ENCODE results near the gene LSP1. TPM values are rescaled to one million over a fixed set of nuclear protein-coding genes. Genes with fewer than 3 reads are reported as not detected.

The LSP1 gene
- total and polyA plus RNA-seq, 7 donors = 8.7 to 80.2 (median 32.7) TPM

GRCh38 chr11:1868056-1868635, 15.3 kb downstream of the LSP1 start:
- Histone ChIP-seq H3K4me3 (peak overlapping the region in 2 of 4 donors; percentile 28 to 30), H3K36me3 (no peaks in the 10 kb centered on the region), H3K9me3 (no peaks in the 10 kb centered on the region), H3K27me3 (peaks cover 0 to 31% (median 22%) of the 10 kb centered on the region in 3 donors), H3K27ac (peak overlapping the region; percentile 37 to 84 (median 47)), H3K4me1 (peaks cover 0 to 53% (median 49%) of the 10 kb centered on the region in 4 donors)
- WGBS, 2 donors = 75 to 91% methylated on average over 14 of the region's 14 CpGs
- no peak for DNase-seq
- TF ChIP-seq EP300 (IDR thresholded peaks at IDR 0.05) (no peak), POLR2A (IDR thresholded peaks at IDR 0.05) (no peak), POLR2AphosphoS5 (IDR thresholded peaks at IDR 0.05) (no peak)
- TF ChIP-seq, protein P1, sequence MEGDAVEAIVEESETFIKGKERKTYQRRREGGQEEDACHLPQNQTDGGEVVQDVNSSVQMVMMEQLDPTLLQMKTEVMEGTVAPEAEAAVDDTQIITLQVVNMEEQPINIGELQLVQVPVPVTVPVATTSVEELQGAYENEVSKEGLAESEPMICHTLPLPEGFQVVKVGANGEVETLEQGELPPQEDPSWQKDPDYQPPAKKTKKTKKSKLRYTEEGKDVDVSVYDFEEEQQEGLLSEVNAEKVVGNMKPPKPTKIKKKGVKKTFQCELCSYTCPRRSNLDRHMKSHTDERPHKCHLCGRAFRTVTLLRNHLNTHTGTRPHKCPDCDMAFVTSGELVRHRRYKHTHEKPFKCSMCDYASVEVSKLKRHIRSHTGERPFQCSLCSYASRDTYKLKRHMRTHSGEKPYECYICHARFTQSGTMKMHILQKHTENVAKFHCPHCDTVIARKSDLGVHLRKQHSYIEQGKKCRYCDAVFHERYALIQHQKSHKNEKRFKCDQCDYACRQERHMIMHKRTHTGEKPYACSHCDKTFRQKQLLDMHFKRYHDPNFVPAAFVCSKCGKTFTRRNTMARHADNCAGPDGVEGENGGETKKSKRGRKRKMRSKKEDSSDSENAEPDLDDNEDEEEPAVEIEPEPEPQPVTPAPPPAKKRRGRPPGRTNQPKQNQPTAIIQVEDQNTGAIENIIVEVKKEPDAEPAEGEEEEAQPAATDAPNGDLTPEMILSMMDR (IDR thresholded peaks at IDR 0.05) = no peak
- intact Hi-C loops (cut with DNase I) = loop anchor here (10.0 kb wide), 2 partner anchors 437 to 537 kb away; partner anchors contain the start of genes C11orf21, TSPAN32 and TSSC4

- intact Hi-C loops (cut with DNase I) = loop anchor here (10.0 kb wide), 2 partner anchors 436 to 536 kb away; partner anchors contain the start of genes C11orf21, TSPAN32 and TSSC4
- Histone ChIP-seq H3K27ac (peak overlapping the region; percentile 39 to 84 (median 48)), H3K27me3 (peaks cover 0 to 31% (median 22%) of the 10 kb centered on the region in 3 donors), H3K9me3 (no peaks in the 10 kb centered on the region), H3K4me3 (peak overlapping the region in 3 of 4 donors; percentile 27 to 30 (median 28)), H3K36me3 (no peaks in the 10 kb centered on the region), H3K4me1 (peaks cover 0 to 47% (median 43%) of the 10 kb centered on the region in 4 donors)
- TF ChIP-seq POLR2A (IDR thresholded peaks at IDR 0.05) = no peak
- peak in 1 of 4 donors; percentile 7 for TF ChIP-seq POLR2AphosphoS5 (IDR thresholded peaks at IDR 0.05)
- no peak for TF ChIP-seq EP300 (IDR thresholded peaks at IDR 0.05)
- 64 to 65% methylated on average over 25 of the region's 25 CpGs for WGBS, 2 donors
- DNase-seq = no peak
These were observed 15.9 kb downstream of the LSP1 start for GRCh38 chr11:1868636-1869291.

DNA sequence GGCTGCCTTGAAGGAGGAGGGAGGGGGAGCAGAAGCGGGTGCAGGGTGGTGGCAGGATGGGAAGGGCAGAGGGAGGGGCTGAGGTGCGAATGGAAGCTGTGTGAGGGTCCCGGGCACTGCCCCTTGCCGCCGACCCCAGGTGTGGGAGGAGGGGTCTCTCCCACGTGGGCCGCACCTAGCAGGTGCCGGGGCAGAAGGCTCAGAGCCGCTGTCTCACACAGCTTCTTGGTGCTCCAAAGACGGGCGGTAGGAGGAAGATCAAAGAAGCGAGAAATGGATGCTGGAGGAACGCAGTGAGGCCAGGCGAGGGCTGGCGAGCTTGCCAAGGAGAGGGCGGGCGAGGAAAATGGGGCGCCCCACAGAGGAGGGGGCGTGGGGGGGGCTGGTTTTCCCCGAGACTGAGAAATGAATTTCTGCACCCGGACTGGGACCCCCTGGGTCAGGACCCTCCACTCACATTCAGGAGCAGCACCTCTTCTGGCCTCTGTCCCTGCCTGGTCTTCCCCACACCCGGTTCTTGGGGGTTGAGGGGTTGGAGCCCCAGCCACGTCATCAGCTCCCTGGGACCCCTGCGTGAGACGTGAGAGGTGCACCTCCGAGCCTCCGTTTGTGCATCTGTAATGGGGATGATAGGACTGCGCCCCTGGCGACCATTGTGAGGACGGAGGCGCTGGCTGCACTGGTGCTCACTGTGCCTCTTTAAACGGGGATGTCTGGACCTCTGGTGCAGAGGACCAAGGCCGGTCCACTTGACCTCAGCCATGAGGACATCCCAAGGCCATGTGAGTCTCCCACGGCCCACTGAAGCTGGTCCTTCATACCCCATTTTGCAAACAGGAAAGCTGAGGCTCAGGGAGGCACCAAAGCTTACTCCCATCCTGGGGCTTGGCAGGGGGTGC, 16.8 kb downstream of the LSP1 start:
- Histone ChIP-seq H3K4me3 (peak overlapping the region in 3 of 4 donors; percentile 27 to 30 (median 28)), H3K9me3 (no peaks in the 10 kb centered on the region), H3K4me1 (peaks cover 0 to 38% (median 34%) of the 10 kb centered on the region in 4 donors), H3K36me3 (no peaks in the 10 kb centered on the region), H3K27ac (peak overlapping the region; percentile 40 to 84 (median 48)), H3K27me3 (peaks cover 0 to 35% (median 22%) of the 10 kb centered on the region in 3 donors)
- TF ChIP-seq, protein P1 (IDR thresholded peaks at IDR 0.05) = no peak
- TF ChIP-seq POLR2AphosphoS5 (IDR thresholded peaks at IDR 0.05) = no peak
- WGBS, 2 donors = 41 to 66% methylated on average over 34 of the region's 34 CpGs
- intact Hi-C loops (cut with DNase I) = loop anchor here (10.0 kb wide), 2 partner anchors 435 to 535 kb away; partner anchors contain the start of genes C11orf21, TSPAN32 and TSSC4
- DNase-seq = no peak

GRCh38 chr11:1870326-1870696, 17.4 kb downstream of the LSP1 start:
- Histone ChIP-seq H3K27ac (peak overlapping the region; percentile 31 to 84 (median 40)), H3K9me3 (no peaks in the 10 kb centered on the region), H3K4me1 (peaks cover 0 to 32% (median 31%) of the 10 kb centered on the region in 4 donors), H3K36me3 (no peaks in the 10 kb centered on the region), H3K27me3 (peaks cover 0 to 37% (median 22%) of the 10 kb centered on the region in 3 donors), H3K4me3 (peak overlapping the region in 3 of 4 donors; percentile 27 to 30 (median 28))
- 63 to 77% methylated on average over 12 of the region's 12 CpGs for WGBS, 2 donors
- intact Hi-C loops (cut with DNase I) = no loop called here
- TF ChIP-seq, protein P1 (IDR thresholded peaks at IDR 0.05) = no peak
- TF ChIP-seq EP300 (IDR thresholded peaks at IDR 0.05) = no peak
- TF ChIP-seq POLR2A (IDR thresholded peaks at IDR 0.05) = no peak
- no peak for TF ChIP-seq POLR2AphosphoS5 (IDR thresholded peaks at IDR 0.05)
- DNase-seq = no peak

Data from sigmoid colon (tissue), 7 donors.